Embryonic facial prominence (tissue), 1 donor: ENCODE results near the gene CDC6.

ENCODE experiments used
- DNase-seq: peaks from one replicate; pipeline ENCODE4 v3.0.0-alpha.2; 2016; ENCODE audit errors: extremely low spot score

CDC6 gene

DNA sequence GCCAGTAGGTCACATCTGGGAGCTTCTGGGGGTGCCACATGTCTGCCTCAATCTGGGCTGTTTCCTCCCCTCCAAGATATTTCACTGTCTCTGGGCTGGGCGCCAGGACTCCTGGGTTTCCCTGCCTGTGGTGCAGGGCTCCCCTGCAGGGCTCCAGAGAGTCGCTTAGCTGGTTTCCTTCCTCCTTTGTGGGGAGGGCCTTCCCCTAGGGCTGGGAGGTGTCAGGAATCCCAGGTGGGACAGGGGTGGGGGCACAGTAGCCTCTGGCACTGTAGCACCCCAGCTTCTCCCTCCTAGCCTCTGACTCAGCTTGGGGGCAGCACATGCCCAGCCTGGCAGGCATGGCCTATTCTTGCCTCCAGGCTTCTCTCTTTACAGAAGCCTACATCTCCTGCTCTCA lies 23.9 kb downstream of the CDC6 start:
- no peak for DNase-seq

- no peak for DNase-seq
Measured at GRCh38 chr17:40312131-40312731, 24.6 kb downstream of the CDC6 start.

GRCh38 chr17:40312893-40313667 lies 25.4 kb downstream of the CDC6 start:
- no peak for DNase-seq

DNA sequence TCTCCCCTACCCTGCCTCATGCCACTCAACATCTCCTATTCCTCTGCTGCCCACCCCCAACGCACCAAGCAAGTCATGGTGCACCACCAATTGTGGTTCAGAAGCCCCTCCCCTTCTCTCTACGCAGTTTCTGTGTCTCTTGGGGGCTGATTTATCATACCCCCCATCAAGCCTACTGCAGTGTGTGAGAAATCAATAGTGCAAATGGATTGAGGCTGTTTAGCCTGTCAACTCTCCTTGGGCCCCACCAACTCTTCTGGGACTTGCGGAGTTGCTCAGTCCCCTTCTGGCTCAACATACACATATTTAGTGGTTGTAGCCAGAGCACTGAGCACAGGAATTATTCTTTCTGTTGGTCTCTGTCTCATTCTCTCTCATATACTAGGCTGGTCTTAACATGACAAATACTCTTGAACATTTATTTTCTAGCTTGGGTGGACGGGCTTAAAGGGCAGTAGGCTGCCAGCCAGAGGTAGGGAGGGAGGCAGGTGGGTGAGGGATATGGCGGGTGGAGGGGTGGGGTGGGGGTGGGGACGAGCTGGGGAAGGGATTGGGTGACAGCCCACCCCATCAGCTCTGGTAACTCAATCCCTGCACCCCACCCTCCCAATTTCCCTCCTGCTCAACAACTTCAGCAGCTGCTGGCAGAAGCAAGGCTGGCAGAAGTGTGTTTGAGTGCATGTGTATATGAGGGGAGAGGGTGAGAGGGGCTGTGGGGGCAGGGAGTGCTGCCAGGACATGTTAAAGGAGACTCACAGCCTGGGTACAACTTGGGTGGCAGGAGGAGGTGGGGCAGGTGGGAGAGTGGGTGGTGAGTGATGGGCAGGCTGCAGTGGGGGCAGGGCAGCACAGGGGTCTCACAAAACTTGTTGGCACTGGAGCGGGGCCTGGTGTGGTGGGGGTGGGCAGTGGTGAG lies 26.2 kb downstream of the CDC6 start:
- DNase-seq: no peak

DNA sequence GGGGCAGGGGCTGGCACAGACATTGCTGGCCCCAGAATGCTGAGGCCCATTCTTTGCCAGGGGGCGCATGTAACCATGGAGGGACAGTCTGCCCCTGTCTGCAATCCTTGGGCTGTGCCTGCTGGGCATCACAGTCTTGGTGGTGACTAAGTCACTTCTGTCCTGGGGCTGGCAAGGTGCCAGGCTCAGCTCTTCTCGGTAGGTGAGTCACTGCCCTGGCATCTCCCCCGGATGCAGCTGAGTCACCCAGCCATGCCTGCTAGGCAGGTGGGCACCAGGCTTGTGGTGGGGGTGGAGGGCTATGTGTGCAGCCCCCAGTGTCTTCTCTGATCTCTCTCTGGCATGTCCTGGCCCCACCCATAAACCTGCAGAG lies 26.9 kb downstream of the CDC6 start:
- DNase-seq: no peak

DNA sequence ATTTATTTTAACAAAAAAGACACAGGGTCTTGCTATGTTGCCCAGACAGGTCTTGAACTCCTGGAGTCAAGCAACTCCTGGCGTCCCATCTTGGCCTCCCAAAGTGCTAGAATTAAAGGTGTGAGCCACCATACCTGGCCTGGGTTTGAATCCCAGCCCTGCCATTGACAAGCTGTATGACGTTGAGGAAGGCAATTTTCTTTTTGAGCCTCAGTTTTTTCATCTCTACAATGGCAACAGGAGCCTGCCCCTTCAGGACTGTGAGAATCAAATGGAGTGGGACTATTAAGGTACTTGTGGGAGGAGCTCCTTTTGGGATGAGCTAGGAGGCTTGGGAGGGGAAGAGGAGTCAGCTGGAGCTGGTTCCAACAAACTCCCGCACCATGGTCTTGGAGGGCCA lies 27.5 kb downstream of the CDC6 start:
- no peak for DNase-seq

- DNase-seq: no peak
Measured at GRCh38 chr17:40315678-40316570, 28.2 kb downstream of the CDC6 start.

- no peak for DNase-seq
Measured at GRCh38 chr17:40316571-40317344, 29.1 kb downstream of the CDC6 start.

DNA sequence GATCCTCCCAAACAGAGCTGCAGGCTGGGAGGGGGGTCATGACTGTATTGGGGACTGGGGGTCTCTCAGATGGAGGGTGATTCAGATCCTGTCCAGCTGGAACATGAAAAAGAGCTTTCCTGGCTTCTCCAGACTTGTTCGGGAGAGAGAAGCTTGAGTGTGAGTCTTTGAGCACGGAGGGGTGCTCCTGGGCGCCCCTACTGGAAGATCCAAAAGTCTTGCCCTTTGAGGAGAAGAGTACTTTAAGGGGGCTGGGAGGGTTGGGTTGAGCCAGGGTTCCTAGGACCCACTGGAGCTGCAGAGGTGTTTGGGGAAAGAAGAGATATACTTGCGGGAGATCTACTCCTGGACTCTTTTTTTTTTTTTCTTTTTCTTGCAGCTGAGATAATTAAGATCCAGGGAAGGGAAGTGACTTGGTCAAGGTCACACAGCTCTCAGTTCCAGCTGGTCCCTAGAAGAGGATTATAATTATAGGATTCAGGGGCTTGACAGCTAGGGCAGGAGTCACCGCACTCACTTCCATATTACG lies 29.7 kb downstream of the CDC6 start:
- DNase-seq: no peak

GRCh38 chr17:40317880-40318829 lies 30.5 kb downstream of the CDC6 start:
- DNase-seq: peak; percentile 93

DNA sequence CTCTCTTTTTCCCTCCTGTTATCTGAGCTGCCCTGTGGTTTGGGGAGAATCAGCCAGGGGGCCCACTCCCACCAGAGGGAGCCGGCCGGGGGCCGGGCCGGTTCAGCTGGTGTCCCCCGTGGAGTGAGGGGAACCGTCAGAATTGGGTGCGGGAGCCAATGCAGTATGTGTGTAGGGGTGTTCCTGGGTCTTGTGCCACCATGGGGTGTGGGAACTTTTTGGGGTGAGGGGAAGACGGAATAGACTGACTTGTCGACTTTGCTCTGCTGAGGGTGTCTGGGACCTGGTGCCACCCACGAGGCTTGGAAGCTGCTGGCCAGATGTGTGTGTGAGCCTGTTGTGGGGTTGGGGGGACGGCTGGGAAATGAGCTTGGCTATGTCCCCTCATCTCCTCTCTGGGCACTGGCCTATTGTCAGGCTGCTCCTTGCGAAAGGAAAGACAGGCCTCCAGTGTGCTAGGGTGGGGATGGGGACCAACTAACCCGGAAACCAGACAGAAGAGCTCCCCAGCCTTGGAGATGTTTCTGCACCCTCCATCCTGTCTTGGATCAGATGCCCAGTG lies 31.2 kb downstream of the CDC6 start:
- DNase-seq: no peak

- DNase-seq: no peak
Measured at GRCh38 chr17:40319651-40320540, 32.2 kb downstream of the CDC6 start.

DNA sequence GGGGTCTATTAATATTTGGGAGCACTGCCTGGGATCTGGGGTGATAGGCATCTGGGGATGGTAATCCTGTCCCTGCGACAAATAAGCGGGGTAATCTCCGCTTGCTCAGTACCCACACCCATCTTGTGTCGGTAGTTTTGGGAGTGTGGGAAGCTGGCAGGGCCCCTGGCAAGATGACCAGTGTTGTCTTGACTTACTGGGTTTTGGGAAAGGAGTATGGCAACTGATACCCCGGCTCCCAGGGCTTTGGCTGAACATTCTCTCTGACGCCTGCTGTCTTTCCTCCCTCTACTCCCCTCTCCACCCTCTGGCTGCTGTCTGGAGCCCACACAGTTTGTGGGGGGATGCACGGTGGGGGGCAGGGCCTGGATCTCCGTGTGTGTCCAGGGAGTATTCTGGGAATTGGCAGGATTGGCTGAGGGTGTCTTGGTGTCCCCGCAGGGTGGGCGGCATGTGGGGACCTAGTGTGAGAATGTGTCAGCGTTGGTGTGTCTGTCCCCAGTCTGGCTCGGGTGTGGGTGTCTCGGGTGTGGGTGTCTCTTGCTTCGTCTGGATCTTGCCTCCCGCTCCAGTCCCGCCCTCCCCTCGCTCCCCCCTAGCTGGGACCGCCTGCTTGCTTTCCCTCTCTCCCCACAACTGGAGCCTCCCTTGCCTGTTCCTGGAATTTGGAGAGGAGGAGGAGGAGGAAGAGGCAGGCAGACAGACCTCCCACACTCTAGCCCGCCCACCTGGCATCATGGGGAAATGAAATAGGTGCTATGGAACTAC lies 33.3 kb downstream of the CDC6 start:
- peak; percentile 86 for DNase-seq

DNA sequence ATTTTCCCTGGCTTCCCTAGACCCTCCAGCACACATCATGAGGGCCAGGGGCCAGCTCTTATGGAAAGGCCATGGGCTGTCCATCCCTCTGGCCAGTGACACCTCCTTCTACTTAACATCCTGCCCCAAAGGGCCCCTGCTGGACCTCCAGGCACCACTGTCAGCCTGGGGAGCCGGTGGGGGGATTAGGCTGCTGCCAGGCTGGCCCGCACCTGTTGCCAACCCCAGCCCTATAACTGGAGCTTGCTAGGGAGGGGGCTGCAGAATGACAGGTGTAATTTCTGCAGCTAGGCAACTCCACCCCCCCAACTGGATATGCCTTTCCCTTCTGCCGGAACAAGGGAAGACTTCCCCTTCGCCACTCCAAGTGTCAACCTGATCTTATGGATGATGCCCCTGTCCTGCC lies 33.8 kb downstream of the CDC6 start:
- DNase-seq: no peak

DNA sequence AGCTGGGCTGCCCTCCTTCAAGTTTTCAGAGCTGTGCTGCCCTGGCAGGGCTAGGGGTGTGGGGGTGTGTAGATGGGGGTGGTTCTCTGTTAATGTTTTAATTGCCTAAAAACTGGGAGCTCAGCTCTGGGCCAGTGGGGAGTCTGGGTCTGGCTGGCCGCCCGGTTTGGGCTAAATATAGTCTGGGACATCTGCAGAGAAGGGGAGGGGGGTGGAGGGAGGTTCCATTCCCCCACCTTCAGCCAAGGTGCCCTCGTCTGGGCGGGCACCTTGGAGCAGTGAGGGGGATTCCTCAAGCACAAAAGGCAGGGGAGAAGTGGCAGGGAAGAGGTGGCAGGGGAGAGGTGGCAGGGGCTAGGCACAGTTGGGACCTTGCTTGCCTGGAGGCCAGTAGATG lies 34.3 kb downstream of the CDC6 start:
- DNase-seq: no peak

GRCh38 chr17:40322358-40323315 lies 35.0 kb downstream of the CDC6 start:
- peak; percentile 84 for DNase-seq
